HCT116 (cell line): ENCODE data around the gene FUNDC2. TPM values are rescaled to one million over a fixed set of nuclear protein-coding genes. Genes with fewer than 3 reads are reported as not detected.
"Not testable (repeated sequence)": the region's sequence is repeated elsewhere in the genome, so short reads cannot be mapped to it uniquely, and the experiment has no call there.

Source experiments
- ATAC-seq: fragments of 200-7000 bp; cut with Tn5 transposase; 2 replicates; pipeline ENCODE4 v1.9.1; 2020; ENCODE audit warnings: mild to moderate bottlenecking, moderate library complexity
- BruUV-seq: library from RNA; stranded (reverse); fragments of 400-500 nt; replicated peaks from 2 replicates; lab custom pipeline; 2021; lab: Mats Ljungman, UMichigan
- CTCF ChIA-PET: fragments of 300-600 bp; sonication (Branson Sonifier 250); formaldehyde crosslinking; loops from one replicate; lab custom pipeline; 2021; ENCODE audit warnings: antibody characterized with exemption; lab: Charles Lee
- POLR2A ChIA-PET: fragments of 300-600, 350-600 bp; sonication (Branson Sonifier 250); formaldehyde crosslinking; loops from one replicate; lab custom pipeline; 2021; ENCODE audit warnings: antibody characterized with exemption; lab: Charles Lee
- RAD21 ChIA-PET, 2 experiments: fragments of 300-600 bp; sonication (Branson Sonifier 250); formaldehyde crosslinking; loops; one replicate each; lab custom pipeline; 2023; ENCODE audit warnings: low total read pairs in 2 of 2; ENCODE audit not compliant: uncharacterized antibody in 2 of 2, unreplicated experiment in 2 of 2, low non-redundant PET in 1 of 2; lab: Charles Lee
- DNase-seq: peaks from one replicate; pipeline ENCODE4 v3.0.0-alpha.2; 2010; ENCODE audit warnings: low read depth, low spot score
- H2AFZ ChIP-seq: fragments of 200-600 bp; shearing (Covaris generic), sonication (generic); 2 replicates; pipeline ENCODE4 v1.6.1; 2017; ENCODE audit warnings: low read depth, mixed run types, mixed read lengths, antibody characterized with exemption, low read length; ENCODE audit not compliant: poor library complexity, severe bottlenecking
- H3K27ac ChIP-seq: 2 replicates; pipeline ENCODE4 v1.5.1; 2012; ENCODE audit warnings: low read depth, low read length
- H3K27me3 ChIP-seq: fragments of 200-600 bp; sonication (generic); 2 replicates; pipeline ENCODE4 v1.6.1; 2016; ENCODE audit warnings: mixed run types, low read length, mixed read lengths; ENCODE audit not compliant: insufficient read depth
- H3K36me3 ChIP-seq, 2 experiments: fragments of 200-500 bp in 1 of 2; fragments of 200-600 bp in 1 of 2; sonication (Bioruptor generic) in 1 of 2; sonication (generic) in 1 of 2; 2 replicates each; pipeline versions ENCODE4 v1.5.1 to v1.6.1; 2014 to 2016; ENCODE audit warnings: low read length in 2 of 2, inconsistent platforms in 1 of 2, mixed read lengths in 1 of 2, mixed run types in 1 of 2; ENCODE audit not compliant: insufficient read depth in 2 of 2, control insufficient read depth in 1 of 2
- H3K4me1 ChIP-seq, 2 experiments: fragments of 200-600 bp in 1 of 2; sonication (generic) in 1 of 2; 2 replicates each; pipeline versions ENCODE4 v1.5.1 to v1.6.1; 2012 to 2017; ENCODE audit warnings: low read length in 2 of 2, inconsistent platforms in 1 of 2, mild to moderate bottlenecking in 1 of 2, mixed read lengths in 1 of 2, mixed run types in 1 of 2, moderate library complexity in 1 of 2; ENCODE audit not compliant: insufficient read depth in 2 of 2, control insufficient read depth in 1 of 2
- H3K4me2 ChIP-seq: fragments of 200-600 bp; sonication (generic); 2 replicates; pipeline ENCODE4 v1.6.1; 2017; ENCODE audit warnings: mixed run types, low read length, mixed read lengths
- H3K4me3 ChIP-seq, 2 experiments: fragments of 200-600 bp in 1 of 2; sonication (generic) in 1 of 2; replicated peaks in 1 of 2; 2 replicates each; pipeline ENCODE4 v1.5.1; 2011 to 2016; ENCODE audit warnings: low read length in 2 of 2, control low read depth in 1 of 2, low read depth in 1 of 2, mild to moderate bottlenecking in 1 of 2, mixed read lengths in 1 of 2, mixed run types in 1 of 2
- H3K79me2 ChIP-seq: fragments of 200-600 bp; sonication (generic); 2 replicates; pipeline ENCODE4 v1.6.1; 2017; ENCODE audit warnings: mild to moderate bottlenecking, mixed run types, low read length, moderate library complexity, mixed read lengths; ENCODE audit not compliant: insufficient read depth
- H3K9ac ChIP-seq: fragments of 200-600 bp; sonication (generic); 2 replicates; pipeline ENCODE4 v1.6.1; 2016; ENCODE audit warnings: low read length, mixed read lengths
- H3K9me2 ChIP-seq: fragments of 200-600 bp; sonication (generic), shearing (Covaris generic); 2 replicates; pipeline ENCODE4 v1.6.1; 2017; ENCODE audit warnings: mixed run types, mild to moderate bottlenecking, moderate library complexity; ENCODE audit not compliant: insufficient read depth
- H3K9me3 ChIP-seq, 2 experiments: fragments of 200-500 bp in 1 of 2; fragments of 200-600 bp in 1 of 2; sonication (Bioruptor generic) in 1 of 2; sonication (generic) in 1 of 2; 2 replicates each; pipeline ENCODE4 v1.6.1; 2014 to 2017; ENCODE audit warnings: low read length in 2 of 2, mixed read lengths in 2 of 2, inconsistent platforms in 1 of 2, low read depth in 1 of 2, mild to moderate bottlenecking in 1 of 2, mixed run types in 1 of 2, moderate library complexity in 1 of 2; ENCODE audit not compliant: control insufficient read depth in 1 of 2, insufficient read depth in 1 of 2
- H4K20me1 ChIP-seq: fragments of 200-600 bp; sonication (generic), shearing (Covaris generic); 2 replicates; pipeline ENCODE4 v1.6.1; 2017; ENCODE audit warnings: mixed run types, mild to moderate bottlenecking, moderate library complexity; ENCODE audit not compliant: insufficient read depth
- intact Hi-C: fragments of 100-400 bp; cut with micrococcal nuclease; formaldehyde crosslinking; loops from 2 replicates; pipeline ENCODE4 v1.10.0; 2022
- total RNA-seq: library from RNA; stranded (reverse); gene quantifications from one replicate; pipeline ENCODE4 v1.2.1, GENCODE V29; 2021; ENCODE audit not compliant: unreplicated experiment

The FUNDC2 gene
- total RNA-seq, 1 experiment from 2014 or later = 32.5 TPM

DNA sequence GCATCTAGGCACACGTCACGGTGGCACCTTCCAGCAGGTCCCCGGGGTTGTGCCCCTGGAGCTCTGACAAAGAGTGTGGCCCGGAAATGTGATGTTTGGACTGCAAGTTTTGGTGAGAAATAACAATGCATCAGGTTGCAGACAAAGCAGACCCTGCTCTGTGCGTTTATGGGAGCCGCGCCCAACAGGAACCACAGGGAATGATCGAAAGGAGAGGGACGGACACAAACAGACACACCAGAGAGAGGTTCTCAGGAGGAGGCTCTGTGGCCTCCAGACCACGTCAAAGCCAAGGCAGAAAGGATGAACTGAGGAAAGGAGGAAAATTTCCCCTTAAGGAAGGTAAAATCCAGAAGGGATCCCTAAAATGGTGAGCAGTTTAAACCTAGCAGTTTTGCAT lies 20.3 kb upstream of the FUNDC2 start:
- H3K4me3 ChIP-seq, H3K9me2 ChIP-seq, RAD21 ChIA-PET, H3K4me1 ChIP-seq, POLR2A ChIA-PET, H3K79me2 ChIP-seq, H3K27me3 ChIP-seq, H3K4me2 ChIP-seq, ATAC-seq, intact Hi-C loops, H3K27ac ChIP-seq, H3K9me3 ChIP-seq, H2AFZ ChIP-seq, CTCF ChIA-PET, H4K20me1 ChIP-seq, BruUV-seq, H3K36me3 ChIP-seq, DNase-seq, H3K9ac ChIP-seq: not testable (repeated sequence)

DNA sequence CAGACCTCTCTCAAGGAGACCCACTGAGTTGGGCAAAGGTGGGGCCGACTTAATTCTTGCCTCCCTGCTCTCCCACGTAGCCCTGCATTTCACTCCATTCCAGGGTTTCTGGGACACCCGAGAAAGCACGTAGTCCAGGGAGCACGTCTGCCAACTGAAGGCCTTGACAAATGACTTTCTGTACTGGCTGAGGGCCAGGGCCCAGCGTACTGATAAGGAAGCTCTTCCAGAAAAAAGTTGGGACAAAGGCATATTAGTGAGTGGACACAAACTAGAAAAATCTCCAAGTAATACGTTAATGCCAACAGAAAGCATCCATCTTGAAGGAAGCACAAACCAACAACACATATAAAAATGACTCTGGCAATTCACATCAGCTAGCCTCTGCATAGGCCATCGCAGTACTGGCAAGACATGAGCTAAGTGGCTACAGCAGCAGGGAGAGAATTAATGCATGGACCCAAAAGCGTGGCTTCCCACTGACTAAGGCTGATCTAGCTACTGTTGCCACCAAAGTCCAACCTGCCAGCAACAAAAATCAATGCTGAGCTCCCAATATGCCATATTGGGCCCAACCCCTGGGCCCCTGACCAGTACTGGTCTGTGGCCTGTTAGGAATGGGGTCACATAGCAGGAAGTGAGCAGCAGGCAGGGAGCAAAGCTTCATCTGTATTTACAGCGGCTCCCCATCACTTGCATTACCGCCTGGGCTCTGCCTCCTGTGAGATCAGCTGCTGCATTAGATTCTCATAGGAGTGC lies 19.6 kb upstream of the FUNDC2 start:
- POLR2A ChIA-PET, H3K4me1 ChIP-seq, H3K4me2 ChIP-seq, H4K20me1 ChIP-seq, H3K27me3 ChIP-seq, H3K79me2 ChIP-seq, BruUV-seq, H3K9me2 ChIP-seq, CTCF ChIA-PET, H3K27ac ChIP-seq, H3K36me3 ChIP-seq, H3K9ac ChIP-seq, H2AFZ ChIP-seq, ATAC-seq, H3K4me3 ChIP-seq, DNase-seq, RAD21 ChIA-PET, intact Hi-C loops, H3K9me3 ChIP-seq: not testable (repeated sequence)

DNA sequence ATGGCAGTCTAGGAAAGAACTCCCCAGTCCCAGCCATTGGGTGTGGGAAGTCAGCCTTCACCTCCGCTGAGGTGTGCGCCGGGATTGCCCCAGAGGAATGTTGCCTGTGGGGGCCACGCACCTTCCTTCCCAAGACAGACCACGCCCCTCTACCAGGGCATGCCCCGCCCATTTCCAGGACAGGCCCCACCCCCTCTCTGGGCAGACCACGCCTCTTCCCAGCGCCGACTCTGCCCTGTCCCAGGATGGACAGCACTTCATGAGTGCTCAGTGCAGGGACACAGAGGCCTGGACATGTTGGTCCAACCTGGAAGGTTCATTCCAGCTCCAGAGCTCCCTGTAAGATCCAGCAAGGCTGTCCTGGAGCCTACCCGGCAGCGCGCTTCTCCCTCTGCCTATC lies 18.1 kb upstream of the FUNDC2 start:
- H3K4me3 ChIP-seq, H3K36me3 ChIP-seq, H4K20me1 ChIP-seq, H3K9me3 ChIP-seq, RAD21 ChIA-PET, CTCF ChIA-PET, H3K9me2 ChIP-seq, H3K27ac ChIP-seq, H3K79me2 ChIP-seq, H3K27me3 ChIP-seq, H3K9ac ChIP-seq, H3K4me1 ChIP-seq, H2AFZ ChIP-seq, DNase-seq, H3K4me2 ChIP-seq, POLR2A ChIA-PET, BruUV-seq, intact Hi-C loops: not testable (repeated sequence)
- peak; percentile 84 for ATAC-seq
